Kidney (tissue), 2 donors: Measurements from ENCODE around the gene DMAC2L. TPM values are rescaled to one million over a fixed set of nuclear protein-coding genes. Genes with fewer than 3 reads are reported as not detected.

Experiments used
- microRNA-seq: library from miRNA; unstranded; fragments of <30 nt; microRNA quantifications from one replicate; pipeline ENCODE4 v1.2.0, GENCODE V29; 2020
- polyA plus RNA-seq: library from polyadenylated mRNA; stranded (reverse); fragments of 350-450 nt; fragmentation: Illumina TruSeq; extraction: RNeasy Lipid Tissue Mini Kit (QIAGEN cat#74804); gene quantifications from one replicate; pipeline ENCODE4 v1.2.3, GENCODE V29; 2014; ENCODE audit warnings: low read depth, low replicate concordance; ENCODE audit not compliant: insufficient read depth
- total RNA-seq: library from RNA; stranded (reverse); fragmentation: NEBNext Ultra II Directional; extraction: Animal tissue kit (Norgen Biotek cat#: 25700); gene quantifications from one replicate; pipeline ENCODE4 v1.2.1, GENCODE V29; 2021
- donor health status: DM: yes; HTN: yes; CAD: no.

The DMAC2L gene
- total and polyA plus RNA-seq, 2 donors from 2014 or later = 23.7 to 27.3 TPM

Small RNAs within 50 kb of the gene (microRNA-seq; reads per million reads assigned to microRNA genes)
- gene MIR4504 = not detected

Other genes starting within 250 kb of the DMAC2L start
- 8.3 TPM for gene VCPKMT, start 195.8 kb upstream of the DMAC2L start, total RNA-seq
- 8.0 TPM for gene VCPKMT, start 195.8 kb upstream of the DMAC2L start, polyA plus RNA-seq
- gene SOS2, start 80.7 kb upstream of the DMAC2L start, total RNA-seq = 39.7 TPM
- gene SOS2, start 80.7 kb upstream of the DMAC2L start, polyA plus RNA-seq = 11.9 TPM
- gene L2HGDH, start 95 bp upstream of the DMAC2L start, total RNA-seq = 12.5 TPM
- 11.1 TPM for gene L2HGDH, start 95 bp upstream of the DMAC2L start, polyA plus RNA-seq
- gene CDKL1, start 84.6 kb downstream of the DMAC2L start, total RNA-seq = 60.0 TPM
- gene CDKL1, start 84.6 kb downstream of the DMAC2L start, polyA plus RNA-seq = 17.9 TPM
- 47.8 TPM for gene MAP4K5, start 220.2 kb downstream of the DMAC2L start, total RNA-seq
- 9.4 TPM for gene MAP4K5, start 220.2 kb downstream of the DMAC2L start, polyA plus RNA-seq
- 5.9 TPM for gene ATL1, start 247.8 kb downstream of the DMAC2L start, total RNA-seq
- gene ATL1, start 247.8 kb downstream of the DMAC2L start, polyA plus RNA-seq = 4.0 TPM